ENCODE data around the gene SSC5D.

The SSC5D gene

GRCh38 chr19:55487924-55488687 lies at the start of gene SSC5D:
Gene SSC5D (plus strand): TSS chr19:55488436. CDS start chr19:55488590, 154 bp downstream.
- no peak for TF ChIP-seq CTCF (IDR thresholded peaks at IDR 0.05)

- no peak for TF ChIP-seq CTCF (IDR thresholded peaks at IDR 0.05)
Measured at GRCh38 chr19:55439052-55439451, 49.2 kb upstream of the SSC5D start.

- no peak for TF ChIP-seq CTCF (IDR thresholded peaks at IDR 0.05)
Measured at GRCh38 chr19:55440411-55441105, 47.7 kb upstream of the SSC5D start.

- no peak for TF ChIP-seq CTCF (IDR thresholded peaks at IDR 0.05)
Measured at GRCh38 chr19:55441319-55441691, 46.9 kb upstream of the SSC5D start.

GRCh38 chr19:55441692-55442321 lies 46.4 kb upstream of the SSC5D start:
- TF ChIP-seq CTCF (IDR thresholded peaks at IDR 0.05): no peak

- no peak for TF ChIP-seq CTCF (IDR thresholded peaks at IDR 0.05)
Measured at GRCh38 chr19:55442372-55442961, 45.8 kb upstream of the SSC5D start.

- TF ChIP-seq CTCF (IDR thresholded peaks at IDR 0.05): no peak
Measured at GRCh38 chr19:55443045-55443823, 45.0 kb upstream of the SSC5D start, which contains the start of gene SHISA7. Gene SHISA7 (minus strand): TSS chr19:55443300. CDS start chr19:55442863, 437 bp downstream.
